Muscle of arm (tissue), 12 donors: Measurements from ENCODE around the gene NUP188. TPM values are rescaled to one million over a fixed set of nuclear protein-coding genes. Genes with fewer than 3 reads are reported as not detected.

Experiments used
- polyA plus RNA-seq, 12 donors: library from polyadenylated mRNA; unstranded; fragments of 120-200 nt; gene quantifications; one replicate each; pipeline ENCODE4 v1.2.1, GENCODE V29; 2013; ENCODE audit not compliant: insufficient read length in 12 of 12

Gene NUP188
- polyA plus RNA-seq, 12 donors: 23.3 to 44.2 (median 34.2) TPM; not detected in 1

Other genes with a start within 250 kb of the NUP188 start
- 10 to 100 TPM in 1 of 12 donors, 1 to 10 TPM in 10, not detected in 1; 6.3 to 16.6 (median 8.1) TPM for gene PKN3, start 245.2 kb upstream of the NUP188 start, polyA plus RNA-seq
- 10 to 100 TPM in 1 of 12 donors, 1 to 10 TPM in 10, not detected in 1; 4.4 to 10.8 (median 5.6) TPM for gene ZDHHC12, start 223.6 kb upstream of the NUP188 start, polyA plus RNA-seq
- gene ZER1, start 175.8 kb upstream of the NUP188 start, polyA plus RNA-seq: 10 to 100 TPM in 11 of 12 donors, not detected in 1; 27.6 to 45.8 (median 30.8) TPM
- 10 to 100 TPM in 11 of 12 donors, not detected in 1; 24.0 to 43.9 (median 36.9) TPM for gene TBC1D13, start 160.4 kb upstream of the NUP188 start, polyA plus RNA-seq
- gene ENDOG, start 129.2 kb upstream of the NUP188 start, polyA plus RNA-seq: 10 to 100 TPM in 8 of 12 donors, 1 to 10 TPM in 2, not detected in 2; 7.0 to 23.3 (median 13.3) TPM
- 10 to 100 TPM in 11 of 12 donors, not detected in 1; 18.4 to 29.3 (median 26.7) TPM for gene SPOUT1, start 117.9 kb upstream of the NUP188 start, polyA plus RNA-seq
- gene KYAT1, start 65.7 kb upstream of the NUP188 start, polyA plus RNA-seq: 1 to 10 TPM in 10 of 12 donors, not detected in 2; 4.0 to 7.5 (median 5.3) TPM
- 10 to 100 TPM in 11 of 12 donors, not detected in 1; 15.2 to 24.4 (median 21.5) TPM for gene LRRC8A, start 65.6 kb upstream of the NUP188 start, polyA plus RNA-seq
- 10 to 100 TPM in 11 of 12 donors, not detected in 1; 30.7 to 50.2 (median 39.8) TPM for gene PHYHD1, start 26.7 kb upstream of the NUP188 start, polyA plus RNA-seq
- 10 to 100 TPM in 2 of 12 donors, 1 to 10 TPM in 9, not detected in 1; 6.8 to 10.6 (median 8.4) TPM for gene DOLK, start 96 bp upstream of the NUP188 start, polyA plus RNA-seq
- 10 to 100 TPM in 11 of 12 donors, not detected in 1; 44.2 to 80.0 (median 61.7) TPM for gene SH3GLB2, start 80.6 kb downstream of the NUP188 start, polyA plus RNA-seq
- gene MIGA2, start 88.9 kb downstream of the NUP188 start, polyA plus RNA-seq: 10 to 100 TPM in 10 of 12 donors, 1 to 10 TPM in 1, not detected in 1; 9.6 to 21.6 (median 13.6) TPM
- gene DOLPP1, start 133.4 kb downstream of the NUP188 start, polyA plus RNA-seq: 10 to 100 TPM in 6 of 12 donors, 1 to 10 TPM in 5, not detected in 1; 7.8 to 16.3 (median 10.1) TPM
- 10 to 100 TPM in 11 of 12 donors, not detected in 1; 28.9 to 57.4 (median 39.2) TPM for gene CRAT, start 163.1 kb downstream of the NUP188 start, polyA plus RNA-seq
- 100 to 1,000 TPM in 9 of 12 donors, 10 to 100 TPM in 2, not detected in 1; 73.2 to 155 (median 116) TPM for gene PTPA, start 163.7 kb downstream of the NUP188 start, polyA plus RNA-seq
- gene IER5L, start 230.6 kb downstream of the NUP188 start, polyA plus RNA-seq: 10 to 100 TPM in 1 of 12 donors, 1 to 10 TPM in 10, not detected in 1; 2.3 to 10.3 (median 3.1) TPM